HG03103 (cell line): Measurements from ENCODE around the gene CCR7.

ENCODE experiments used
- ATAC-seq: cut with Tn5 transposase; IDR thresholded peaks from one replicate; pipeline ENCODE4 v1.9.1; 2021; ENCODE audit warnings: low read depth; ENCODE audit not compliant: unreplicated experiment

CCR7 gene

GRCh38 chr17:40522250-40522960 is 42.9 kb downstream of the CCR7 start:
- no peak for ATAC-seq

GRCh38 chr17:40520991-40521453 is 44.2 kb downstream of the CCR7 start:
- ATAC-seq = no peak

DNA sequence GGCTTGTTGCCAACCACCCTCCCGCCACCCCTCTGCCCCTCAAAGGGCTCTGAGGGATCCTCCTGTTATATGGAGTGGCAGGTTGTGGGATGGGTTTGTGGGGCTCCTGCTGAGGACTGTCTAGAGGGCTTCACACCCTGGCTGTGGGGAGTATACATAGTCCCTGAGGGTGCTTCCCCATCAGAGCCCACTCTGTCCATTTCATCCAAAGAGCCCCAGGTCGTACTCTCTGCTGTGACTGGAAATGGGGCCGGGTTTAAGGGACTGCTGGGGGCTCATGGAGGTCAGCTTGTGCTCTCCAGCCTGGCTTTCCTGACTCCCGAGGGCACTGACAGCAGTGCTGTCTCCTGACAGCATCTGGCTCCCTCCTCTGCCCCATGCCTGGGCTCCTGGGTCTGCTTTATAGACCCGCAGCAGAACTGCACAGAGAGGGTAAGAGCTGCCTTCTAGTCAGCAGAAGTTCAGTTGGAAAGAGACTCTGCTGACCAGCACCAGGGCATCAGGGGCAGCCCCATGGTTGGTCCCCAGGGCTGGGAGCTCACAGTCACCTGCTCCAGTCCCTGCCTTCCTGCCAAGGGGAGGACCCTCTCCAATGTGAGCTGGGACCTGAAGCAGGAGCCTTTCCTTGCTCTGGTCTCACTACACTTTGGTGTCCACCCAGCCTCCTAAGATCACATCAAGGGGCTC is 46.0 kb downstream of the CCR7 start:
- no peak for ATAC-seq

GRCh38 chr17:40518401-40519088 is 46.7 kb downstream of the CCR7 start:
- ATAC-seq = no peak

DNA sequence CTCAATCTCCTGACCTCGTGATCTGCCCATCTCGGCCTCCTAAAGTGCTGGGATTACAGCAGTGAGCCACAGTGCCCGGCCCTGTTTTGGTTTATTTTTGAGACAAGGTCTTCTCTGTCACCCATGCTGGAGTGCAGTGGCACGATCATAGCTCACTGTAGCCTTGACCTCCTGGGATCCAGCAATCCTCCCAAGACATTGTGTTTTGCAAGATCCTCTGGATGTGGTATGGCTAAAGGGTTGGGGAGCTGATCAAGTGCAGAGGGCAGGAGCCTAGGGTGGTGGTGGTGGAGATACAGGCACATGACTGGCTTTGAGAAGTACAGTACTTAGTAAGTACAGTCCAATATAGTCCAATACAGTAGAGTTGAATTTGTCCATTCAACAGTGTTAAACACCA is 47.3 kb downstream of the CCR7 start:
- ATAC-seq = no peak

DNA sequence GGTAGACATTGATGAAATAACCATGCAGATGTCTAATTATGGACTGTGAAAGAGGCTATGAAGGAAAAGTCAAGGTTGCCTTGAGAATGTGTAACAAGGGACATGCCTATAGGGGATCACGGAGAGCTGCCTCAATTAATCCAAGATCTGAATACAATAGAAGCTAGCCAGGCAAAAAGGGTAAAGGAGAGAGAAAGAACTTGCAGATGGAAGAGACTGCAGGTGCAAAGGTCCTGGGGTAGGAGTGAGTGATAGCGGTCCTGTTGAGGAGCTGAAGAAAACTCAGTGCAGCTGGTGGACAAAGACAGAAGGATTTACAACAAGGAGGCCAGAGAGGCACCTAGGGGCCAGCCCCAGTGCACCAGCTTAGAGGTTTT is 48.0 kb downstream of the CCR7 start:
- no peak for ATAC-seq

DNA sequence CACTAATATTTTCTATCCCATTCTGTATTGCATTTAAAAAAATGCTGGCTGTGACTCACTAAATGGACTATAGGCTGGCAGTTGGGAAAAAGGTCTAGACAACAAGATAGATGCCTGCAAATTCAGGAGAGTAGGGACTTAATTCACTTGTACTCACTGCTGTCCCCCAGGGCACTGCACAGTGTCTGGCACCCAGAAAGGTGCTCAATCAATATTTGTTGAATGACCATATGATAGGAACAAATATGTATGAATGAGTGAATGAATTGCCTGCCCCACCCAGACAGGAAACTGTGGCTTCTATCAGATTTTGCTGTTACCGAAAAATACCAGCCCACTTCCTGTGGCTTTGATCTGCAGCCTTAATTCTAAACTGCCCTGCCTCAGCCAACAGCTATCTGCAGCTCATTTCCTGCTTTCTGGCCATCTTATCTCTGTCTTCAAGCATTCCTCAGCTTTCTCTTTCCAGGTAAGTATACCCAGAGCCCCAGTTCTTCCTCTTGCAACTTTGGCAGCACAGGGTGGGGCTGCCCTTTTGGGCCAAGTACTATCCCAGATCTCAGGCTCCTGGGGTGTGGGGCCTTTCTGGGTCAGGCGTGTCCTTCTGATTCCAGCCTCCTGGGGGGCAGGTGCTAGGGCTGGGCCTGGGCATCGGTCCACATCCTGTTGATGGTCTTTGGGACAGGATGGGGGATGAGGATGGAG is 48.5 kb downstream of the CCR7 start:
- no peak for ATAC-seq

- no peak for ATAC-seq
These were observed 49.7 kb downstream of the CCR7 start for GRCh38 chr17:40515491-40516041.

DNA sequence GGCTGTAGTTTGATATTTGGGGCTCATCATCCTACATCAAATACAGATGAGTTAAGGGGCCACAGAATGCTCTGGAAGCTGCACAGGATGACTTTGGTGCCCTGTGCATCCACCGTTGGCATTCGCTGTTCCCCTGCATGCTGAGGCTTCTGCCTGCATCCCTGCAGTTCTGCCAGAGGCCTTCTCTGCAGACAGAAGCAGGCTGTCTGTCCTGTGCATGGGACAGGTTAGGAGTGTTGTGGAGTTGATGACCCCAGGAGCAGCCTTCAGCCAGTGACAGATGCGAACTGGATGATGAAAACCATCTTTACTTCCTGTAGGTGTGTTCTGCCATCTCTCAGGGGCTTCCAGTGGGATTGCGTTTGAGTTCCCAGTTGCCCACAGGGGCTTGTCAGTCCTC is 50.3 kb downstream of the CCR7 start:
- ATAC-seq = no peak

DNA sequence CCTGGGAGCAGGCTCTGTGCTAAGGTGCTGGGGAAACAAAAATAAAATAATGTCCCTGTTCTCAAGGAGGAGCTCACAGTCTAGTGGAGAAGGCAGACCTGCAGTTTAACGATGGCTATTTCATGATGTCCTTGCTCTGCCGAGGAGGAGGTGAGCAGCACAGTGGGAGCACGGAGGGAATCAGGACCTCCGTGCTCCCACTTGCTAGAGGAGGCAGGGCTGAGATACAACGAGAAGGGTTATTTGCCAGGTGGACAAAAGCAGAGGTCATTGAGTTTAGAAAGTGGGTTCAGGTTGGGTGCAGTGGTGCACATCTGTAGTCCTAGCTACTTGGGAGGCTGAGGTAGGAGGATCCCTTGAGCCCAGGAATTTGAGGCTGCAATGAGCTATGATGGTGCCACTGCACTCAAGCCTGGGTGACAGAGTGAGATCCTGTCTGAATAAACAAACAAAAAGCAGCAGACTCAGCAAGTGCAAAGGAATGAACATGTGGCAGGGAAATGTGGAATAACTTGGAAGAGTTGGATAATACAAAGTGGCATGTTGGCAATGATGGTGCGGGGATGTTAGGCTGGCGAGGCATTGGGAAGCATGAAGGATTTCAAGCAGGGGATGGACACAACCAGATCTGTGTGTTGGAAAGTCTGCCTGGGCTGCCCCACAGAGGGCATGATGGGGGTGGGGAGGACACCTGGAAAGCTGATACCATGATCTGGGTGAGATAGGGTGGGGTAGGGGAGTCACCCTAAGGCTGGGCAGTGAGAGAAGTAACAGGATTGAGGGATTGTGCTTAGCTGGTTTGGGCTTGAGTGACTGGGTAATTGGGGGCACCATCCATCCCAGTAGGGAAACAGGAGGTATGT is 51.0 kb downstream of the CCR7 start:
- ATAC-seq = no peak

GRCh38 chr17:40511667-40512220 is 53.5 kb downstream of the CCR7 start:
- ATAC-seq = no peak

- ATAC-seq = no peak
These were observed 54.1 kb downstream of the CCR7 start for GRCh38 chr17:40511136-40511535.

GRCh38 chr17:40510328-40510648 is 55.0 kb downstream of the CCR7 start:
- no peak for ATAC-seq

- no peak for ATAC-seq
These were observed 55.5 kb downstream of the CCR7 start for GRCh38 chr17:40509626-40510327.

DNA sequence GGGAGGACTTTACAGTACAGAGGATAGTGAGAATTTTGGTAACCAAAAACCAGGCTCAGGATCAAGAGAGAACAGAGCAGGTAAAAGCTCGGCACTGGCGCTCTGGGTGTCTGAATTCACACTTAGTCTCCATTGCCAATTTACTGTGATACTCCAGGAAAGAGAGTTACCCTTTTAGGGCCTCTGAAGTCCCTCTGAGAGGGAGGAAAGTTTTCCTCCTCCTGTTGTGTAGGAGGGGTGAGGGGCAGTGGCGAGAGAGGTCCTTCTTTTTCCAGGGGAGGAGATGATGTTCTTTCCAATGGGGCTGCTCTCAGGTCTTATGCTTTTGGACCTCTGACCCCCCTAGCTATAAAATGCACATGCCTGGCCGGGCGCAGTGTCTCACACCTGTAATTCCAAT is 58.5 kb downstream of the CCR7 start:
- no peak for ATAC-seq
